K562 (cell line): Measurements from ENCODE around the gene TMEM127. TPM values are rescaled to one million over a fixed set of nuclear protein-coding genes. Genes with fewer than 3 reads are reported as not detected.

Experiments used
- ELF2 ChIP-seq: fragments of 250-450 bp; sonication (Bioruptor Pico); IDR thresholded peaks from 2 replicates; pipeline ENCODE4 v1.5.0; 2021; ENCODE audit warnings: mild to moderate bottlenecking
- GATAD2B ChIP-seq: fragments of 450-650 bp; IDR thresholded peaks from 2 replicates; pipeline ENCODE4 v1.6.1; 2017; ENCODE audit warnings: mild to moderate bottlenecking, borderline replicate concordance
- ZBTB40 ChIP-seq, 2 experiments: fragments of 450-650 bp in 1 of 2; sonication (generic) in 1 of 2; formaldehyde crosslinking in 1 of 2; IDR thresholded peaks; 2 replicates each; pipeline versions ENCODE4 v1.7.1 to v1.9.0; 2016 to 2022; ENCODE audit warnings: inconsistent platforms in 1 of 2, mild to moderate bottlenecking in 1 of 2, missing genetic modification reagents in 1 of 2
- polyA plus RNA-seq, 8 experiments: library from polyadenylated mRNA; depleted of rRNA in 4 of 8; stranded (reverse) in 5 of 8; unstranded in 3 of 8; fragments of >200 nt; fragmentation: Nextera tagmentation in 2 of 8; fragmentation: Illumina TruSeq in 1 of 8; extraction: Ambion mirVana in 2 of 8; extraction: Trizol in 1 of 8; gene quantifications; 2 replicates each; pipeline versions ENCODE4 v1.2.1 to v1.2.3, GENCODE V29; 2011 to 2014; ENCODE audit warnings: inconsistent platforms in 1 of 8, missing spikeins in 1 of 8
- total RNA-seq, 7 experiments: library from RNA; depleted of rRNA in 6 of 7; stranded (reverse); fragments of >200 nt in 6 of 7; fragmentation: Illumina TruSeq in 2 of 7; extraction: Trizol in 2 of 7; gene quantifications; 2 replicates each; pipeline versions ENCODE4 v1.2.1 to v1.2.3, GENCODE V29; 2011 to 2021; ENCODE audit warnings: low replicate concordance in 1 of 7
- TF ChIP-seq, protein P1 (sequence below): sonication (generic); formaldehyde crosslinking; IDR thresholded peaks from 2 replicates; pipeline ENCODE4 v1.8.0; 2022; ENCODE audit warnings: mild to moderate bottlenecking, missing genetic modification reagents

TMEM127 gene
- total and polyA plus RNA-seq, 9 of the 15 experiments (the other 6 are each of a cell fraction or from before 2014, with no cell fraction given) = 1.7 to 20.0 (median 9.9) TPM

DNA sequence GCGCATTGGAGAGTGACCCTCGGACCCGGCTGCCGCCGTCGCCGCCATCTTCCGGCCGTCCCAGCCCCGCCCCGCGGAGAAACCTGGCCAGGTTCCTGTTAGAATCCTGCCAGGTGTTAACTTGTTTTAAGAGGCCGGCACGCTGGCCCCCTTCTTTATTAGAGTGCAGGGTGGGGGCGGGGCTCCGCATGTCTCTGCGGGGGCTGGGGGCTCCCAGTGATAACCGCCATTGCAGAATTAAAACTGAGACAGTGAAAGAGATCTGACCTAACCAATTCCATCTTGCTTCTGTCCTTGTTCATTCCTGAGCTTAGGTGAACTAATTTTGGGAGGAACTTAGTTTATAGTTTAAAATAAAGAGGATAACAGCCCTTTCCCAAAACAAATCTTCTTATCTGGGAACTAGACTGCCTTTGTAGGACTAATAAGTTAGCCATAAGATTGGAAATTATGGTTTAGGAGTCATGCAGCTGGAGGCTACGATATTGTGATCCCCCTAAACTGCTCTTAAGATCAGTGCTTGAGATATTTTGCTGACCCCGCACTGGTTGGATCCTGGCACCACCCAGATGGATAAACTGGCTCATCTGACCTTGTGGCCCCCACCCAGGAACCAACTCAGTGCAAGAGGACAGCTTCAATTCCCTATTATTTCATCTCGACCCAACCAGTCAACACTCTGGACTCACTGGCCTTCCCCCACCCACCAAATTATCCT lies 56.6 kb downstream of the TMEM127 start (continued):
- TF ChIP-seq, protein P1, sequence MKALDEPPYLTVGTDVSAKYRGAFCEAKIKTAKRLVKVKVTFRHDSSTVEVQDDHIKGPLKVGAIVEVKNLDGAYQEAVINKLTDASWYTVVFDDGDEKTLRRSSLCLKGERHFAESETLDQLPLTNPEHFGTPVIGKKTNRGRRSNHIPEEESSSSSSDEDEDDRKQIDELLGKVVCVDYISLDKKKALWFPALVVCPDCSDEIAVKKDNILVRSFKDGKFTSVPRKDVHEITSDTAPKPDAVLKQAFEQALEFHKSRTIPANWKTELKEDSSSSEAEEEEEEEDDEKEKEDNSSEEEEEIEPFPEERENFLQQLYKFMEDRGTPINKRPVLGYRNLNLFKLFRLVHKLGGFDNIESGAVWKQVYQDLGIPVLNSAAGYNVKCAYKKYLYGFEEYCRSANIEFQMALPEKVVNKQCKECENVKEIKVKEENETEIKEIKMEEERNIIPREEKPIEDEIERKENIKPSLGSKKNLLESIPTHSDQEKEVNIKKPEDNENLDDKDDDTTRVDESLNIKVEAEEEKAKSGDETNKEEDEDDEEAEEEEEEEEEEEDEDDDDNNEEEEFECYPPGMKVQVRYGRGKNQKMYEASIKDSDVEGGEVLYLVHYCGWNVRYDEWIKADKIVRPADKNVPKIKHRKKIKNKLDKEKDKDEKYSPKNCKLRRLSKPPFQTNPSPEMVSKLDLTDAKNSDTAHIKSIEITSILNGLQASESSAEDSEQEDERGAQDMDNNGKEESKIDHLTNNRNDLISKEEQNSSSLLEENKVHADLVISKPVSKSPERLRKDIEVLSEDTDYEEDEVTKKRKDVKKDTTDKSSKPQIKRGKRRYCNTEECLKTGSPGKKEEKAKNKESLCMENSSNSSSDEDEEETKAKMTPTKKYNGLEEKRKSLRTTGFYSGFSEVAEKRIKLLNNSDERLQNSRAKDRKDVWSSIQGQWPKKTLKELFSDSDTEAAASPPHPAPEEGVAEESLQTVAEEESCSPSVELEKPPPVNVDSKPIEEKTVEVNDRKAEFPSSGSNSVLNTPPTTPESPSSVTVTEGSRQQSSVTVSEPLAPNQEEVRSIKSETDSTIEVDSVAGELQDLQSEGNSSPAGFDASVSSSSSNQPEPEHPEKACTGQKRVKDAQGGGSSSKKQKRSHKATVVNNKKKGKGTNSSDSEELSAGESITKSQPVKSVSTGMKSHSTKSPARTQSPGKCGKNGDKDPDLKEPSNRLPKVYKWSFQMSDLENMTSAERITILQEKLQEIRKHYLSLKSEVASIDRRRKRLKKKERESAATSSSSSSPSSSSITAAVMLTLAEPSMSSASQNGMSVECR (CRISPR knock-in tag) = no peak
- no peak; the same call in 1 of the 2 replicates for TF ChIP-seq ZBTB40 (IDR thresholded peaks at IDR 0.05)
- TF ChIP-seq ZBTB40 (CRISPR knock-in tag; IDR thresholded peaks at IDR 0.05) = no peak
- no peak for TF ChIP-seq GATAD2B
- TF ChIP-seq ELF2 = no peak
